ENCODE measurements around the gene PDZD8.

PDZD8 gene

DNA sequence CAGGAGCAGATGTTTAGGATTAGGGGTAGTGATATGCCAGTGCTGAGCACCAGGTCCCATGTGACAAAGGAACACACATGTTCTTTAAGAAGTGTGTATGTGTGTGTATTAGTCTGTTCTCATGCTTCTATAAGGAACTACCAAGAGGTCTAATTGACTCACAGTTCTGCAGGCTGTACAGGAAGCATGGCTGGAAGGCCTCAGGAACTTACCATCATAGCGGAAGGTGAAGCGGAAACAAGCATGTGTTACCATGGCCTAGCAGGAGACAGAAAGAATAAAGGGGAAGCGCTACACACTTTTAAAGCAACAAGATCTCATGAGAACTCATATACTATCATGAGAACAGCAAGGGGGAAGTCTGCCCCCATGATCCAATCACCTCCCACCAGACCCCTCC lies 22.8 kb upstream of the PDZD8 start:
- DNase-seq (ENCODE audit: low read depth), result no peak

DNA sequence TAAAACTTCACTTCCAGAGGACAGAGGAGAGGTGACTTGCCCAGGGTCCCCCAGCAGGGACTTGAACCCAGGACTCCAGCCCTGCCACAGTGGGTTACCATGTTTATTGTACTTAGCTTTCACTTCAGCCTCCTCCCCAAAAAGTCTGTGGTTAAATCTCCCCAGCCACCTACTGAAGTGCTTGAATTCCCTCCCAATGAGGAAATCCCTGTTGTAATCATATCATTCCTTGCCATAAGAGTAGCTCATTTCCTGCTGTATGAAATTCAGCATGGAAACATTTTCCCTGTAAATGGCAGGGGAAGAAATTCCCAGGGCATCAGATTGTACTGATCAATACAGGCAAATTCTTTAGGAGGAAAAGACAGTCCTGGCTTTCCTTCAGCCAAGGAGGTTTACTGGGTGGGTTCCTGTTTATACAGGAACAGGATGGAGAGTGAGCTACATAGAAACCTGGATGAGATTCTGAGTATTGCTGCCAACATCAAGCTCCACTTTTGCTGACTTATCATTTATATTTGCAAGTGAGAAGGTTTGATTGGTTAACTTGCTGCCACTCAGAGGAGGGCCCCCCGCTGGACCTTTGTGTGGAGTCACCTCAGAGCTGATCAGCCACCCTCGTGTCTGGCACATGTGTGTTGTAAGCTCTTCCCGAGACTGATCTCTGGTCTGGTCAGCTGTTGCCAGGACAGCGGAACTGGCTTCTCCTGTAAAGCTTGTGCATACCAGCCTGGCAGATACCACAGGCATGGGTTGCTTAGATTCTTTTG lies 16.4 kb upstream of the PDZD8 start:
- peak; percentile 36 for DNase-seq (ENCODE audit: low read depth)

DNA sequence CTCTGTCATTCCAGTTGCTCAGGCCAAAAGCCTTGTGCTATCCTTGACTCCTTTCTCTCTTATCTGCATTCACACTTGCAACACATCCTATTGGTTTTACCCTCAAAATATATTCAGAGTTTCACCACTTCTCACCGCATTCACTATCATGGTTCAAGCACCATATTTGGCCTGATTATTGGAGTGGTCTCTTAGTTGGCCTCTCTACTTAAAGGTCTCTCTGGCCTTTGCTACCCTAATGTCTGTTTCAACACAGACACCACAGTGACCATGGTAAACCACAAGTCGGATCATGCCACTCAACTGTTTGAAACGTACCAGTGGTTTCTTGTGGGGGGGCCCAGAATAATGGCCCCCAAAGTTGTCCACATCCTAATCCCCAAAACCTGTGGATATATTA lies 15.2 kb upstream of the PDZD8 start:
- DNase-seq (ENCODE audit: low read depth), result no peak

DNA sequence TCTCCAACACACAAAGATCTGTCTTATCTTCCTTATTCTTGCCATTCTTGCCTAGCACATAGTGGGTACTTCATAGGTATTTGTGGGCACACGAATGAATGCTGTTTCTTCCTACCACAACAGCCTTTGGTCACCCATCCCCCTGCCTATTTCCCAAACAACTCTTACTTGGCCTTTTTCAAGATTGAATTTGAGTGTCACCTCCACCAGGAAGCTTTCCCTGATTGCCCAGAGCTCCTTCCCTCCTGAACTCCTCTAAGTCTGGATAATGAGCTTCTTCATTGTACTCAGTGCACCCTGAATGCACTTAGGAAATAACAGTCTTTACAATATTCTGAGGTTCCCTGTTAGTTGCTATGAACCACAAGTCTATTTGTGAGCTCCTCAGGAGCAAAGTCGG lies 11.6 kb upstream of the PDZD8 start:
- no peak for DNase-seq (ENCODE audit: low read depth)

DNA sequence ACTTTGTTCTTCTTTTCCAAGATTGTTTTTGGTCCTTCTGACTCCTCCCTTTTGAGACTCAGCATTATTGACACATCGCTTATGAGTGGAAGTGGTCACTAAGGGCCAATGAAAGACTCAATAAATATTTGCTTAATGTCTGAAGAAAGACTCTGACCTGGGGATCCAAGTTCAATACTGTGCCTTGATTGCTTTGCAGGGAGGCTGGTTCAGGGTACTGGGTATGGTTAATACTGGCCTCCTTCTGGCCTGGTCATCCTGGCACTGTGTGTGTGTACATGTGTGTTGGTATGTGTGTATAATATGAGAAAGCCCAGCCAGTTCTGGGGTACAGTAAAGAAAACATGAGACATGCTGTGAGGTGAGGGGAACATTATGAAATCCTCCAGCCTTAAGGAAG lies 7.6 kb upstream of the PDZD8 start:
- no peak for DNase-seq (ENCODE audit: low read depth)

DNA sequence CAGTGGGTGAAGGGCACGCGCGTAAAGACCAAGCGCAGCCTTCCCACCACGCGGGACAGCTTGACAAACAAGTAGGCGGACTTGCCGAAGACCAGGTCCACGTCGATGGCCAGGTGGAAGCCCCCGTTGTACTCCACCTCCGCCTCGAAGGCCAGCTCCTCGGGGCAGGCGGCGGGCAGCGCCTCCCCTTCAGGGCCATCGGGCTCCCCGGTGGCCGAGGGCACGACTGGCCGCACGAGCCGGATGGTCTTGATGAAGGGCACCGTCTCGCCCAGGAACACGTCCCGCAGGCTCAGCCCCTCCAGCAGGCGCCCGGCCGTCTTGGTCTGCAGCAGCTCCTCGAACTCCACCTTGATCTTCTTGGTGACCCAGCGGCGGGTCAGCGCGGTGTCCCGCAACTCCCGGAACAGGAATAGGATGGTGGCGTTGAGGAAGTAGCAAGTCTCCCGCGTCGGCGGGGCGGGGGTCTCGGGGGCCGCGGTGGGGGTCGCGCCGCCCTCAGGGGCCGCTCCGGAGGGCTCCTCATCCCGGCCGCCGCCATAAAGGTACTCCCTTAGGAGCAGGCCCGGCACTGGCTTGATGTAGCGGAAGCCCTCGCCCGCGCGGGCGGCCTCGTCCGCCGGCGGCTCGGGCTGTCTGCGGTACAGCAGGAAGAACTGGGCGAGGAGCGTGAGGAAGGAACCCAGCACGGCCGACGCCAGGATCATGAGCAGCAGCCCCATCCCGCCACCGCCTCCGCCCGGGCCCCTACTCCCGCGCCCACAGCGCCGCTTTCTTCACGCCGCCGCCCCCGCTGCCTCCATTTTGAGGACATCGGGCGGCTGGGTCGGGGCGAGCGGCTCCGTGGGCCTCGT lies 507 bp downstream of the PDZD8 start:
- DNase-seq (ENCODE audit: low read depth), result no peak

DNA sequence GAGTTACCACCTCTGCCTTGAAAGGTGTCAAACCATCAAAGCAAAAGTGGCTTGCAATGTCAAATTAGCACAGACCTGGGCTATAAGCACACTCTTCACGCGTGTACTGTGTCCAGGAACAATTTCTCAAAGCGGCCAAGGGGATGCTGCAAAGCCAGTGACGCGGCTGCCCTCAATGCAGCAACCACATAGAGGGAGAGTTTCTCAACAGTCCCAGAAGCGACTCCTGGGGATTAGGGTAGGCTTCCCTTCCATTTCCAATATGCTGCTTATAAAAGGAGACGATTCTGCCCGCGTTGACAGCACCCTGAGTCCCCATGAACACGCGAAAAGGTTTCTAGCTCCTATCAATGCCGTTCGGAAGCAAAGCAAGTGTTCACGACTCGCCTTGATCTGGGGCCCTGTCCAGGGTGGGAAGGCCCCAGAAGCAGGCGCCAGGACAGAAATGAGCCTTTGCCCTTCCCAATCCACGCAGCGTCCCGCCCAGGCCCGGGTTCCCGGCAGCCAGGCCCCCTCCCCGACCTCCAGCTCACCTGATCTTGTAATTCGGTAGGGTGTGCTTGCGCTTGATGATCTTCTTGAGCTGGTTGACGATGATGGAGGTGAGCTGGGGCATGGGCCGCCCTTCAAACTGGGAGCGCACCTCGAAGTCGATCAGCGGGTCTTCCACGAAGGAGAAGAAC lies 1.3 kb downstream of the PDZD8 start:
- DNase-seq (ENCODE audit: low read depth), result peak; percentile 43

DNA sequence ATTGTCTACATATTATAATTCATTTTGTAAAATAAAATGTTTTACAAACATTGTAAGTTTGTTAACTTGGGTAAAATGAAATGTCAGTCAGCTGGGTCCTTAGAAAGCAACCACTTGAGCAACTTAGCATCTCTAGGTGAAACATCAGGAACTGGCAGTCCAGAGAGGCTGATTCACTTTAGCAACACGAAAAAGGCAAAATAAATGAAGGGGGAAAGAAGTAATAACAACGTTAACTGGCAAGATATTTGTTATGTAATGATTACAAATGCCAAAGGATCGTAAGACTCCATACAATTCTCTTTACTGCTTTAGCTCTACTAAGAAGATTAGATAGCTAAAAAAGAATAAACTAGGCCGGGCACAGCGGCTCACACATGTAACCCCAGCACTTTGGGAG lies 5.0 kb downstream of the PDZD8 start:
- no peak for DNase-seq (ENCODE audit: low read depth)

DNA sequence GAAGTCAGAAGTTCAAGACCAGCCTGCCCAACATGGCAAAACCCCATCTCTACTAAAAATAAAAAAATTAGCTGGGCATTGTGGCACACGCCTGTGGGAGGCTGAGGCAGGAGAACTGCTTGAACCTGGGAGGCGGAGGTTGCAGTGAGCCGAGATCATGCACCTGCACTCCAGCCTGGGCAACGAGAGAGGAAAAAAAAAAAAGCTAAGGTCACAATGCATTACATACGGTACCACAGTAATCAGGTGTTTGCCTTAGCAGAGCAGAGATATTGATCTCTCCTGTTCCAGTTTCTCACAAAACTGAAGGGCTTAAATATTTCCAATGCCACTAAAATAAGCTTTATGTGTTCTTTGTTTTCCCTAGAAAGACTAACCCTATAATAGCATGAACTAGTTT lies 7.5 kb downstream of the PDZD8 start:
- DNase-seq (ENCODE audit: low read depth), result no peak

DNA sequence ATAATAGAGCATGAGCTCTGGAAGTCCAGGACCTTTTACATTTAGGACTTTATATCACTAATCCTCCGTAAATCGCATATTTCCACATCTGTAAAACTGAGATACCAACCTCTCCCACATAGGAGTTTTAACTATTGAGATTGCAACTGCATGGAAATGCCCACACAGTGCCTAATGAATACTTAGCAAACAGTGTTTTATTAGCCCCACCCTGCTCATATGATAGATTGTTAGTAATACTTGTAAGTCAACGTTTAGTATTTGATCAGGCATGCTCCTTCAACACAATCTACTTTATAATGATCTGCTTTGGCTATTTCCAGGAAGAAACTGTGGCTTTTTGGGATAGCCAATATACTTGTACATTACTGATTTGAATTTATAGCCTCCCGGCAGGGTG lies 8.5 kb downstream of the PDZD8 start:
- DNase-seq (ENCODE audit: low read depth), result no peak

DNA sequence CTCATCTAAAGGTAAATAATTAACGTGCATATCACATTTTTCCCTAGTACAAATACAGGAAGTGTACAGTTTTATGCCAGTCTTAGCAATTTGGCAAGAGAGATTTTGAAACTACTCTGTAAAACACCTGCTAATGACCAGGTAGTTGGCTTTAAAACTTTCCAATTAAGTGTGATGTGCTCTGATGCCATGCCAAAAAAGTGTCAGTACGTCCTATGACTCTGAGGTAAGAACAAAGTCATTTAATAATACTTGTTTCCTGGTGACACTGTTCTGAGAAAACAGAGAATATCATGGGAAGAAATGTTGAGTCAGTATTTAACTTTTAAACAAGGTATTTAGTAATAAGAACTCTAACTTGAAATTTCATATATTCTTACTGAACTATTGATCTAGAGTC lies 9.6 kb downstream of the PDZD8 start:
- DNase-seq (ENCODE audit: low read depth), result no peak

DNA sequence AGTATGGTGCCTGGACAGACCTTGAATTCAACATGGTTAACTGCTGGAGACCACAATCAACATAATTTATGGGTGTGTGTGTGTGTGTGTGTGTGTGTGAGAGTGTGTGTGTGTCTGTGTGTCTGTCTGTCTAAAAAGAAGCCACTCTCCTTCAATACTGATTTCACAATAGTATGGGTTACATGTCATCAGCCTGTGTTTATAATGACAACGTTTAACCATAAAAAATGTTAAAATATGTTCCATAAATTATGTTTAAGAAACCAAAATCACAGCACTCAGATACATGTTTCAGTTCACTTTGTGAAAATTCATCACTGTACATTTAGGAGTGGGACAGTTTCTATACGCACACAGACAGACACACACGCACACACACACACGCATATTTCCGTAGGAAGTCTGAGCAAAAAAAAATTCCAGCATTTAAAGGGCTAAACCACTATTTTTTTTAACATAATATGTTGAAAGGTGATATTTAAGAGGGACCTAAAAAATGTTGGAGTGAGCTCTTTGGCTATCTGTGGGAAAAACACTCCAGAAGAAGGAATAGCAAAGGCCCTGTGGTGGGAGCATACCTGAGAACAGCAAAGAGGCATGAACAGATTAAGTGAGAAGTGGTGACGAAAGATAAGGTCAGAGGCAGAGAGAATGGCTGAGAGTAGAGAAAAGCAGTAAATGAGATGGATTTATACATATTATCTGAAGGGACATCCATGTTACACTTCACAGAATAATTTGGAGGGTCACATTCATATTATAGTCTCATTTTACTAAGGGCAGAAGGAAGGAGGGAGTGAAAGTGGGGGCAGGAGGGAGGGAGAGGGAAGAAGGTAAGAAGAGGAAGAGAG lies 10.9 kb downstream of the PDZD8 start:
- DNase-seq (ENCODE audit: low read depth), result no peak

DNA sequence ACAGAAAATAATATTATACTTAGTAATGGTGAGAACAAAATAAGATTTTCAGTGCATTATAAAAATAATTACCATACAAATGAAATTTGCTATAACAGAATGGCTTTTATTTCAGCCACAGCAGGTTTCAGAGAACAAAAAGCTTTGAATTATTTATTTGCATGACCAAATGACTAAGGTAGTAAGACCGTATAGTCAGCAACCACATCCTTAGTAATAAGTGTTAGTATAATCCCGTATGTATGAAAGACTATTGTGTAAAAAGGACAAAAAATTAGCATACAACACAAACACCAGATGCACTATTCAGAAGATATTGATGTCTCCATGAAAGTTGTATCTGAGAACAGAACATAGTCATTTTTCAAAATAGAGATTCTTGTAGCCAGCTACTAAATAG lies 12.2 kb downstream of the PDZD8 start:
- no peak for DNase-seq (ENCODE audit: low read depth)

DNA sequence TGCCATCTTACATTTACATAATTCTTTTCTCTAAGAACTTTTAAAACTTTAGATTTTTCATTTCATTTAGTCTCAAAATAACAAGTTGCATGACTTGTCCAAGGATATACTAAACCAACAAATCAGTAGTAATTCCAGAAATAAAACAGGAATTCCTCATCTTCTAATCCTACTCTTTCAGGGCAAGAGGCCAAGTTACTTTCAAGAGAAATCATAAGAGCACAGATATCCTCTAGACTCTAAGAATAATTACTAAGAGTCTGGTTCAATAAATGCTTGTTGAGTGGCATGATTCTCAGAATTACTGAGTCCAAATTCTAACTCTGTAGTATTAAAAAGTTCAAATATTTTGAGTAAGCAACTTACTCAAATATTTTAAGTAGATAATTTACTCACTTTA lies 12.9 kb downstream of the PDZD8 start:
- DNase-seq (ENCODE audit: low read depth), result no peak

DNA sequence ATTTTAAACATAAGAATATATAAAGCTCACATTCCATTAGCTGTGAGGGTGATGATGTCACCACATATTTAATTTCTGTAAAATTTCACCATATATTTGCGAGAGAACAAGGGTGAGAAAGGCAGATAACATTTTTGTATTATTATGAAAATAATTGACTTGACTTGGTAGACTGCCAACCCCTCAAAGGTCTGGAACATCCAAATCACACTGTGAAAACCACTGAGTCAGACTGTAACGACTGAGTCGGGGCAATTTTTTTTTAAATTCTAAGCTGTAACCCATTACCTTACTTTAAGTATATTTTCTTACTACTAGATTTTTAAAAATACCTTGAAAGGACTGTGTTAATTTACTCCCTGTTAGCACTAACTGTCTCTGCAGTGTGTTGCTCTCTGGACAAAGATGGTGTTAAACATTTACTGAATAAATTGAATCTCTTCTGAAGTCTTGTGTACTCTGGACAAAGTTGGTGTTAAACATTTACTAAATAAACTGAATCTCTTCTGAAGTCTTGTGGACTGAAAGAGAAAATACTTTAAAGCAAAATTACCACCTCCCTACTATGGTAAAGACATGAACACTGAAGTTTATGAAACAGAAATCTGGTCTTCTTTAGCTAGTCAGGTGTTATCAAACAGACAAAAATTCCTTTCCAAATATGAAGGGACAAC lies 14.1 kb downstream of the PDZD8 start:
- no peak for DNase-seq (ENCODE audit: low read depth)

DNA sequence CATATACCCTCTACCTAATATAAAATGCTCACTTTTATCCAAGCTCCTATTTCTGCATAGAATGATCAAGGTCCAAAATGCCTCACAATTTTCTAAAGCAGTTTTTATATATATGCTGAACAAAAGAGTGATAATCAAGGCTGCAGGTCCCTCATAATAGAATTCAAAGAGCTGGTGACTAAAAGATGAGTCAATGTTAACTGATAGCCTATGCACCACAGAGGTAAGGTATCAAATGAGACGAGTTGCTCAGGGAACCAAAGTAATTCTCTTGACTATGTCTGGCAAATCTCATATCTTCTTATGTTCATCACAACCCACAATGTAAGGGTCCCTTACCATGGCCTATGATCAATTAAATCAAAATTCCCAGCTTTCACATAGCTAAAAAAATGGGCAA lies 15.2 kb downstream of the PDZD8 start:
- DNase-seq (ENCODE audit: low read depth), result no peak

DNA sequence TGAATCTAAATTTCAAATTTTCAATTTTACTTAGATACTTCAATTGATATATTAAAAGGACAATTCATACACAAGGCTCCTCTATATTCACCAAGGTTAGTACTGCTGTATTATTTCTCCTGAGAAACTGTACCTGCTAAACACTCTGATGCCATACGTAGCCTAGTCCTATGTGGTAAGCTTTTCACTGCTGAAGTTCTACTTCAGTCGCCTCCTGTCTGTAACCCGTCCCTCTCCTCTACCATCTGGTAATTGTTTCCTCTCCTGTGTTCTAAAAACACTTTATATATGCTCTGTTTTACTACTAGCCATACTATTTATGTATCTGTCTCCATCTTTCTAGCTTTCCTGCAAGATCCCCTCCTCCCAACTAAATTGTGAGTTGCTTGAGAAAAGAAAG lies 20.2 kb downstream of the PDZD8 start:
- DNase-seq (ENCODE audit: low read depth), result no peak

DNA sequence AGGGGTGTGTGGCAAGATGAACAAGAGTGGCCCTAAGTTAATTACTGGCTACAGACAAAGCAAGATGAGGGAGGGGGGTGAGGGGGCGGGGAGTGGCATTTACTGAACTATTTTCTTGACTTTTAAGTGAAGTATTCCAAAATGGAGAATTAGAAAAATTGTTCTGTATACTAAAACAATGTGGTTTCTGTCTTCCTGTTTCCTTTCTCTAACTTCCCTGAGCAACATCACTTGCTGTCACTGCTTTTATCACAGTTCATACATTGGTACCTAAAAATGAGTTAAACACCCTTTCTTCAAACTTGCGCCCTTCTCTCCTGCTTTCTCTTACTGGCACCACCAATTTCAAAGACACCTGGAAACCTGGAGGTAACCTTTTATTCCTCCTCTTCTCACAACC lies 21.6 kb downstream of the PDZD8 start:
- DNase-seq (ENCODE audit: low read depth), result no peak

DNA sequence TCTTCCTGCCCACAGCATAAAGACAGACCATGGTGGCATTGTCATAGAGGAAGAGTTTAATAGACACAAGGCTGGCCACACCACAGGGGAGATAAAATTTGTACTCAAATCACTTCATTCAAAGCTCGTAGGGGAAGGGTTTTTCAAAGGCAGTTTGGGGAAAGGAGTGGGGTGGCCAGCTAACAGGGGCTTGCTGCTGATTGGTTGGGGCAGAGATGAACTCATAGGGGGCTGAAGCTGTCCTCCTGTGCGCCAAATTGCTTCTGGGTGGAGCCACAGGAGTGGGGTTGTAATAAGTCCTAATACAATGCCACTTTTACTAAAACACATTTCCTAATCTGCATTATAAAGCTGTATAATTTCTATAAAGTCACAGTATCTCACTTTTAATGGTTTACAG lies 22.5 kb downstream of the PDZD8 start:
- DNase-seq (ENCODE audit: low read depth), result no peak

DNA sequence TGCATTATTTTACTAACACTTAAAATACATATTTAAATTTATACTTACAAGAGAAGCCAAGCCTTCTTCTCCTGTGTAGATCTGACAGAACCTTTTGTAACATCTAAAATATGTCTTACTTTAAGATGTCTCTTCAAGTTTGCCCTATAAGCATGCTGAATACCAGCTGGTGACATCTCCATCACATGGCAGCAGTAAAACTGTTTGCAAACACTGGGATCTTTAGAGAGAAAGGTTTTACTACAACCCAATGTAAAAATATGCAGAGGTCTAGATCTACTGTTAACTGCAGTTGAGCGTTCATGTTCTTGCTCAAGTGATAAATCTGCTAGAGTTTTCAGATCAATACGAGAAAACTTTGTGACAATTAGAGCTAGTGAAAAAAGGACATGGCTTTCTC lies 23.2 kb downstream of the PDZD8 start:
- DNase-seq (ENCODE audit: low read depth), result no peak

DNA sequence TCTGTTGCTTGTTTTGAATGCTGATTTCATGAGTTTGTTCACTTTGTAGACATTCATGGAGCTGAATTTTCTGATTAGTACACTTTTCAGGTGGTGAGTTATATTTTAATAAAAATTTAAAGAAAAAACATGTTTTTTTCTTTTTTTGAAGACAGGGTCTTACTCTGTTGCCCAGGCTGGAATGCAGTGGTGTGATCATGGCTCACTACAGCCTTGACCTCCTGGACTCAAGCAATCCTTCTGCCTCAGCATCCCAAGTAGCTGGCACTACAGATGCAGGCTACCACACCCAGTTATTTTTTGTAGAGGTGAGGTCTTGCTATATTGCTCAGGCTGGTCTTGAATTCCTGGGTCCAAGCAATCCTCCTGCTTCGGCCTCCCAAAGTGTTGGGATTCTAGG lies 23.7 kb downstream of the PDZD8 start:
- DNase-seq (ENCODE audit: low read depth), result no peak

DNA sequence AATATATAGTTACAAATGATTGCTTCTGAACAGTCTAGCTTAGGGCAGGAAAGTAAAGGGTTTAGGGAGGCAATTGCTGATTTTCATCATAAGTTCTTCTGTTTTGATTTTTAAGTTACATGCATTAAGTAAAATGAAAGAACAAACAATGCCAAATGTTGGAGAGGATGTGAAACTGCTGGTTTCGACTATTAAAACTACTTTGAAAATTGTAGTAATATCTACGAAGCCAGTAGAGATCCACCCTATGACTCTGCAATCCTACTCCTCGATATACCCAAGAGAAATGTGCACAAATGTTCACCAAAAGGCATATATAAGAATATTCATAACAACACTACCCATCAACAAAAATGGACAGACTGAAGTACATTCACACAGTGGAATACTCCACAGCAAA lies 24.3 kb downstream of the PDZD8 start:
- DNase-seq (ENCODE audit: low read depth), result no peak
